ENCODE data around the gene IQCF2.

DNA sequence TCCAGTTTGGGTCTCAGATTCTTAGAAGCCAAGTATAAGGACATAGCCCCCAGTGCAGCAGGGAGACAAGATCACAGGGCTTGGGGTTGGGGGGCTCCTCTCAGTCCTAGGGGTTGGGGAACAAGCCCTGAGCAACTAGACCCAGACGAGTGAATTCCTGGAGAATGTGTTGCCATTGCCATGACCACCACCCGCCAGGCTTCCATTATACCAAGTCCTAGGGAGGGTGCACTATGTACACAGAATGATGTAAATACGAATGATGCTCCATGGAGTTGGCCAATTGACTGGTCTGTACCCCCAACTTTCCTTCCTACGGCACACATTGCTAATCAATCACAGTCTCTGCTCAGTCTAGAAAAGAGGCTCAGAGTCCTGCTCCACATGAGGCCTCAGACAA is 33.0 kb downstream of the IQCF2 start:
- TF ChIP-seq, protein P1, sequence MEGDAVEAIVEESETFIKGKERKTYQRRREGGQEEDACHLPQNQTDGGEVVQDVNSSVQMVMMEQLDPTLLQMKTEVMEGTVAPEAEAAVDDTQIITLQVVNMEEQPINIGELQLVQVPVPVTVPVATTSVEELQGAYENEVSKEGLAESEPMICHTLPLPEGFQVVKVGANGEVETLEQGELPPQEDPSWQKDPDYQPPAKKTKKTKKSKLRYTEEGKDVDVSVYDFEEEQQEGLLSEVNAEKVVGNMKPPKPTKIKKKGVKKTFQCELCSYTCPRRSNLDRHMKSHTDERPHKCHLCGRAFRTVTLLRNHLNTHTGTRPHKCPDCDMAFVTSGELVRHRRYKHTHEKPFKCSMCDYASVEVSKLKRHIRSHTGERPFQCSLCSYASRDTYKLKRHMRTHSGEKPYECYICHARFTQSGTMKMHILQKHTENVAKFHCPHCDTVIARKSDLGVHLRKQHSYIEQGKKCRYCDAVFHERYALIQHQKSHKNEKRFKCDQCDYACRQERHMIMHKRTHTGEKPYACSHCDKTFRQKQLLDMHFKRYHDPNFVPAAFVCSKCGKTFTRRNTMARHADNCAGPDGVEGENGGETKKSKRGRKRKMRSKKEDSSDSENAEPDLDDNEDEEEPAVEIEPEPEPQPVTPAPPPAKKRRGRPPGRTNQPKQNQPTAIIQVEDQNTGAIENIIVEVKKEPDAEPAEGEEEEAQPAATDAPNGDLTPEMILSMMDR (IDR thresholded peaks at IDR 0.05; ENCODE audit: insufficient read depth, low read depth, low read length), result no peak
- TF ChIP-seq EZH2 (IDR thresholded peaks at IDR 0.05; ENCODE audit: insufficient read depth, low read length), result no peak

Measured in astrocyte (in vitro differentiated cells and primary cell).